Ovary (tissue), 3 donors: Measurements from ENCODE around the gene GPR89B.
"Not testable (repeated sequence)": the region's sequence is repeated elsewhere in the genome, so short reads cannot be mapped to it uniquely, and the experiment has no call there.

Source experiments
- EP300 ChIP-seq: sonication (generic); formaldehyde crosslinking; IDR thresholded peaks from one replicate; pipeline ENCODE4 v1.6.1; 2017; ENCODE audit warnings: antibody characterized with exemption
- POLR2A ChIP-seq: fragments of 450-650 bp; IDR thresholded peaks from one replicate; pipeline ENCODE4 v1.6.1; 2017; ENCODE audit warnings: antibody characterized with exemption, mild to moderate bottlenecking, moderate library complexity
- TF ChIP-seq, protein P1 (sequence below), 3 donors: fragments of 450-650 bp in 2 of 3; fragments of 200-600 bp in 1 of 3; IDR thresholded peaks; one replicate each; pipeline versions ENCODE4 v1.5.1 to v1.8.0; 2016 to 2022; ENCODE audit warnings: antibody characterized with exemption in 3 of 3, mild to moderate bottlenecking in 1 of 3
- donor health status: DM: no; HTN: no; CAD: no.

DNA sequence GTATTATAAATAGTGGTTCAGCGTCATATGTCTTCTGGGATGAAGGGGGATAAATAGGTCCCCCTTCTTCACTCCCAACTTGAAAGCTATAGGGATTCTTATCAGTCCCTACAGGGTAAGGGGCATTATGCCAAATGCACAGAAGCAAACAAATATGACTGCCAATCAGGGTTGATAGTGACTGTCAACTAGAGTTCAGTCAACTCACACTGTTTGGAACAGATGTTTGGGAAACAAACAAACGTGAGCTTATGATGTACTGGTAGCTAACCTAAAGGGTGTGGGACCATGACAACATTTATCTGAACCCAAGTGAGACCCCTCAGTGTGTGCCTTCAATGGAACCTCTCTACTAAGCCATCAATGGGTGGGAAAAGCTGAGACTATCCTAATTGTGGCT, 67.9 kb downstream of the GPR89B start:
- TF ChIP-seq, protein P1, sequence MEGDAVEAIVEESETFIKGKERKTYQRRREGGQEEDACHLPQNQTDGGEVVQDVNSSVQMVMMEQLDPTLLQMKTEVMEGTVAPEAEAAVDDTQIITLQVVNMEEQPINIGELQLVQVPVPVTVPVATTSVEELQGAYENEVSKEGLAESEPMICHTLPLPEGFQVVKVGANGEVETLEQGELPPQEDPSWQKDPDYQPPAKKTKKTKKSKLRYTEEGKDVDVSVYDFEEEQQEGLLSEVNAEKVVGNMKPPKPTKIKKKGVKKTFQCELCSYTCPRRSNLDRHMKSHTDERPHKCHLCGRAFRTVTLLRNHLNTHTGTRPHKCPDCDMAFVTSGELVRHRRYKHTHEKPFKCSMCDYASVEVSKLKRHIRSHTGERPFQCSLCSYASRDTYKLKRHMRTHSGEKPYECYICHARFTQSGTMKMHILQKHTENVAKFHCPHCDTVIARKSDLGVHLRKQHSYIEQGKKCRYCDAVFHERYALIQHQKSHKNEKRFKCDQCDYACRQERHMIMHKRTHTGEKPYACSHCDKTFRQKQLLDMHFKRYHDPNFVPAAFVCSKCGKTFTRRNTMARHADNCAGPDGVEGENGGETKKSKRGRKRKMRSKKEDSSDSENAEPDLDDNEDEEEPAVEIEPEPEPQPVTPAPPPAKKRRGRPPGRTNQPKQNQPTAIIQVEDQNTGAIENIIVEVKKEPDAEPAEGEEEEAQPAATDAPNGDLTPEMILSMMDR (IDR thresholded peaks at IDR 0.05), result not testable (repeated sequence)
- TF ChIP-seq POLR2A, EP300: not testable (repeated sequence)
